Body of pancreas (tissue), 4 donors: ENCODE measurements around the gene SMPD1.

Experiments
- POLR2A ChIP-seq, 3 donors: fragments of 450-650 bp; IDR thresholded peaks; one replicate each; pipeline ENCODE4 v1.6.1; 2016; ENCODE audit warnings: antibody characterized with exemption in 3 of 3, mild to moderate bottlenecking in 2 of 3
- TF ChIP-seq, protein P1 (sequence below), 7 experiments: fragments of 450-650 bp in 4 of 7; fragments of 200-600 bp in 3 of 7; sonication (generic) in 3 of 7; IDR thresholded peaks; one replicate each; pipeline ENCODE4 v1.5.1; 2016 to 2019; ENCODE audit warnings: antibody characterized with exemption in 7 of 7

DNA sequence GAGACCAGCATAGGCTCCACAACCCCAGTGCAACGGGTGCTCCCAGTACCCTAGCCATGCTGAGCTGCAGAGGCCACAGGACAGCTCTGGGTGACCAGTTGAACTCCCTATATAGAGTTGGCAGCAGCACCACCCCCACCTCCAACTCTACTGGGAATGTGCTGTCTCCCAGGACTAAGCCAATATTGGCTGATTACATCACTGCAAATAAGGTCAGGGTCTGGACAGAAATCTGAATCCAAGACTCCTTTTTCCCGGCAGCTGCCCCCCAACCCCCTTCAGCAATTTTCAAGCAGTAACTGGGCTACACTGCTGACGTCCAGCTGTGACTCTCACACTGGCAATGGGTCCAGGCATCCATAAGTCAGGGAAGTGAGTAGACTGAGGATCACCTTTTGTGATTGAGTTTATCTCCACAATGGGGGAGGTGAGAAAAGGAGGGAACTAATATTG, 50.7 kb downstream of the SMPD1 start, which contains the start of gene HPX:
- TF ChIP-seq, protein P1, sequence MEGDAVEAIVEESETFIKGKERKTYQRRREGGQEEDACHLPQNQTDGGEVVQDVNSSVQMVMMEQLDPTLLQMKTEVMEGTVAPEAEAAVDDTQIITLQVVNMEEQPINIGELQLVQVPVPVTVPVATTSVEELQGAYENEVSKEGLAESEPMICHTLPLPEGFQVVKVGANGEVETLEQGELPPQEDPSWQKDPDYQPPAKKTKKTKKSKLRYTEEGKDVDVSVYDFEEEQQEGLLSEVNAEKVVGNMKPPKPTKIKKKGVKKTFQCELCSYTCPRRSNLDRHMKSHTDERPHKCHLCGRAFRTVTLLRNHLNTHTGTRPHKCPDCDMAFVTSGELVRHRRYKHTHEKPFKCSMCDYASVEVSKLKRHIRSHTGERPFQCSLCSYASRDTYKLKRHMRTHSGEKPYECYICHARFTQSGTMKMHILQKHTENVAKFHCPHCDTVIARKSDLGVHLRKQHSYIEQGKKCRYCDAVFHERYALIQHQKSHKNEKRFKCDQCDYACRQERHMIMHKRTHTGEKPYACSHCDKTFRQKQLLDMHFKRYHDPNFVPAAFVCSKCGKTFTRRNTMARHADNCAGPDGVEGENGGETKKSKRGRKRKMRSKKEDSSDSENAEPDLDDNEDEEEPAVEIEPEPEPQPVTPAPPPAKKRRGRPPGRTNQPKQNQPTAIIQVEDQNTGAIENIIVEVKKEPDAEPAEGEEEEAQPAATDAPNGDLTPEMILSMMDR (IDR thresholded peaks at IDR 0.05), result no peak
- no peak for TF ChIP-seq POLR2A (IDR thresholded peaks at IDR 0.05)
